Liver (tissue), 2 donors: ENCODE measurements around the gene MYBPH.

ENCODE experiments used
- TF ChIP-seq, protein P1 (sequence below): IDR thresholded peaks from 2 replicates; pipeline ENCODE4 v1.6.1; 2016; ENCODE audit warnings: antibody characterized with exemption, mild to moderate bottlenecking
- TF ChIP-seq, protein P2 (sequence below): fragments of 150-350 bp; IDR thresholded peaks from 2 replicates; pipeline ENCODE4 v1.5.1; 2017; ENCODE audit warnings: improper control_type of control experiment, low read depth, low read length; ENCODE audit not compliant: missing input control
- donor health status: healthy.

DNA sequence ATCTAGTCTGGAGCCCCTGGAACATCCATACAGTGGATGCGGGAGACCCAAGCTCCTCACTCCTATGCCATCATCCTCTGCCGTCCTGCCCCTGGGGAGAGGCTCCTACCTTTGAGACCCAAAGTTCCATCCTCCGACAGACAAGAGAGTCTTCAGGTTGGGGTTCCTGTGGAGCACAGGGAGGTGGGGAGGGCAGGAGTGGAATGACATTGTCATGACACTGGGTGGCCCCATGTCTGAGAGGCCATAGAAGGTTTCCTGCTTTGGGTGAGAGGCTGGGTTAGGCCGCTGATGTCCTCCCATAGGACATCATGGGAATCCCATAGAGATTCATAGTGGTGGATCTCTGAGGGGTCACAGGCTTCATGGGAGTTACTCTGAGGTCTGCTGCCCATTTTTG is 8.8 kb upstream of the MYBPH start:
- TF ChIP-seq, protein P1, sequence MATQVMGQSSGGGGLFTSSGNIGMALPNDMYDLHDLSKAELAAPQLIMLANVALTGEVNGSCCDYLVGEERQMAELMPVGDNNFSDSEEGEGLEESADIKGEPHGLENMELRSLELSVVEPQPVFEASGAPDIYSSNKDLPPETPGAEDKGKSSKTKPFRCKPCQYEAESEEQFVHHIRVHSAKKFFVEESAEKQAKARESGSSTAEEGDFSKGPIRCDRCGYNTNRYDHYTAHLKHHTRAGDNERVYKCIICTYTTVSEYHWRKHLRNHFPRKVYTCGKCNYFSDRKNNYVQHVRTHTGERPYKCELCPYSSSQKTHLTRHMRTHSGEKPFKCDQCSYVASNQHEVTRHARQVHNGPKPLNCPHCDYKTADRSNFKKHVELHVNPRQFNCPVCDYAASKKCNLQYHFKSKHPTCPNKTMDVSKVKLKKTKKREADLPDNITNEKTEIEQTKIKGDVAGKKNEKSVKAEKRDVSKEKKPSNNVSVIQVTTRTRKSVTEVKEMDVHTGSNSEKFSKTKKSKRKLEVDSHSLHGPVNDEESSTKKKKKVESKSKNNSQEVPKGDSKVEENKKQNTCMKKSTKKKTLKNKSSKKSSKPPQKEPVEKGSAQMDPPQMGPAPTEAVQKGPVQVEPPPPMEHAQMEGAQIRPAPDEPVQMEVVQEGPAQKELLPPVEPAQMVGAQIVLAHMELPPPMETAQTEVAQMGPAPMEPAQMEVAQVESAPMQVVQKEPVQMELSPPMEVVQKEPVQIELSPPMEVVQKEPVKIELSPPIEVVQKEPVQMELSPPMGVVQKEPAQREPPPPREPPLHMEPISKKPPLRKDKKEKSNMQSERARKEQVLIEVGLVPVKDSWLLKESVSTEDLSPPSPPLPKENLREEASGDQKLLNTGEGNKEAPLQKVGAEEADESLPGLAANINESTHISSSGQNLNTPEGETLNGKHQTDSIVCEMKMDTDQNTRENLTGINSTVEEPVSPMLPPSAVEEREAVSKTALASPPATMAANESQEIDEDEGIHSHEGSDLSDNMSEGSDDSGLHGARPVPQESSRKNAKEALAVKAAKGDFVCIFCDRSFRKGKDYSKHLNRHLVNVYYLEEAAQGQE: no peak
- TF ChIP-seq, protein P2, sequence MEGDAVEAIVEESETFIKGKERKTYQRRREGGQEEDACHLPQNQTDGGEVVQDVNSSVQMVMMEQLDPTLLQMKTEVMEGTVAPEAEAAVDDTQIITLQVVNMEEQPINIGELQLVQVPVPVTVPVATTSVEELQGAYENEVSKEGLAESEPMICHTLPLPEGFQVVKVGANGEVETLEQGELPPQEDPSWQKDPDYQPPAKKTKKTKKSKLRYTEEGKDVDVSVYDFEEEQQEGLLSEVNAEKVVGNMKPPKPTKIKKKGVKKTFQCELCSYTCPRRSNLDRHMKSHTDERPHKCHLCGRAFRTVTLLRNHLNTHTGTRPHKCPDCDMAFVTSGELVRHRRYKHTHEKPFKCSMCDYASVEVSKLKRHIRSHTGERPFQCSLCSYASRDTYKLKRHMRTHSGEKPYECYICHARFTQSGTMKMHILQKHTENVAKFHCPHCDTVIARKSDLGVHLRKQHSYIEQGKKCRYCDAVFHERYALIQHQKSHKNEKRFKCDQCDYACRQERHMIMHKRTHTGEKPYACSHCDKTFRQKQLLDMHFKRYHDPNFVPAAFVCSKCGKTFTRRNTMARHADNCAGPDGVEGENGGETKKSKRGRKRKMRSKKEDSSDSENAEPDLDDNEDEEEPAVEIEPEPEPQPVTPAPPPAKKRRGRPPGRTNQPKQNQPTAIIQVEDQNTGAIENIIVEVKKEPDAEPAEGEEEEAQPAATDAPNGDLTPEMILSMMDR: no peak
